ENCODE results near the gene VSIG10L.

VSIG10L gene

DNA sequence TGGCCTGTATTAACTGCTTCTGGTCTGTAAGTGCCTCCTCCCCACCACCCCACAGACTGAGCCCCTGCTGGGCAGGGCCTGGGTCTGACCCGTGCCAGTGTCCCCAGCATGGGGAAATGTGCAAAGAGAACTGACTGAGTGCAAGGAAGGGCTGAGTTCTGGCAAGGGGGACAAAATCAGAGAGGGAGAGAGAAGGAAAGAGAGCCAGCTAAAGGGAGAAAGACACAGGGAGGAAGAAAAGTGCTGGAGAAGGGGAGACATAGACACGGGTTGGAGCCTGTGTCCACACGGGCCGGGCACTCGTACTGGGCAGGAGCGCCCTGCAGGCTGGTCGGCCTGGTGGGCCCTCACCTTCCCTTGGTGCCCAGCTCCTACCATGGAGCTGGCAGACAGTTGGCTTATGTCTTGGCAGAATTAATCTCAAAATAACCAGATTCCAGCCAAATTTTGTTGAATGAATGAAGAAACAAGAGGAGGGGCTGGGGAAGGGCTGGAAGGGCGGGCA lies 29.3 kb upstream of the VSIG10L start:
- no peak for TF ChIP-seq CREB1 (IDR thresholded peaks at IDR 0.05; ENCODE audit: low read depth)
- TF ChIP-seq FOXM1 (IDR thresholded peaks at IDR 0.05; ENCODE audit: borderline replicate concordance, low read depth) = no peak
- no peak for TF ChIP-seq NFIC (IDR thresholded peaks at IDR 0.05)
- no peak for TF ChIP-seq CEBPB (IDR thresholded peaks at IDR 0.05)
- TF ChIP-seq USF1 (IDR thresholded peaks at IDR 0.05) = no peak
- no peak for TF ChIP-seq RAD21 (IDR thresholded peaks at IDR 0.05; ENCODE audit: low read depth)

- no peak for TF ChIP-seq TCF12 (IDR thresholded peaks at IDR 0.05; ENCODE audit: low read depth)
- no peak for TF ChIP-seq ZBTB7A (IDR thresholded peaks at IDR 0.05; ENCODE audit: low read depth)
- TF ChIP-seq MAX (IDR thresholded peaks at IDR 0.05) = no peak
- no peak for TF ChIP-seq YY1 (IDR thresholded peaks at IDR 0.05; ENCODE audit: low read depth)
- TF ChIP-seq EGR1 (IDR thresholded peaks at IDR 0.05) = no peak
Observed at GRCh38 chr19:51370230-51370629, 28.3 kb upstream of the VSIG10L start.

DNA sequence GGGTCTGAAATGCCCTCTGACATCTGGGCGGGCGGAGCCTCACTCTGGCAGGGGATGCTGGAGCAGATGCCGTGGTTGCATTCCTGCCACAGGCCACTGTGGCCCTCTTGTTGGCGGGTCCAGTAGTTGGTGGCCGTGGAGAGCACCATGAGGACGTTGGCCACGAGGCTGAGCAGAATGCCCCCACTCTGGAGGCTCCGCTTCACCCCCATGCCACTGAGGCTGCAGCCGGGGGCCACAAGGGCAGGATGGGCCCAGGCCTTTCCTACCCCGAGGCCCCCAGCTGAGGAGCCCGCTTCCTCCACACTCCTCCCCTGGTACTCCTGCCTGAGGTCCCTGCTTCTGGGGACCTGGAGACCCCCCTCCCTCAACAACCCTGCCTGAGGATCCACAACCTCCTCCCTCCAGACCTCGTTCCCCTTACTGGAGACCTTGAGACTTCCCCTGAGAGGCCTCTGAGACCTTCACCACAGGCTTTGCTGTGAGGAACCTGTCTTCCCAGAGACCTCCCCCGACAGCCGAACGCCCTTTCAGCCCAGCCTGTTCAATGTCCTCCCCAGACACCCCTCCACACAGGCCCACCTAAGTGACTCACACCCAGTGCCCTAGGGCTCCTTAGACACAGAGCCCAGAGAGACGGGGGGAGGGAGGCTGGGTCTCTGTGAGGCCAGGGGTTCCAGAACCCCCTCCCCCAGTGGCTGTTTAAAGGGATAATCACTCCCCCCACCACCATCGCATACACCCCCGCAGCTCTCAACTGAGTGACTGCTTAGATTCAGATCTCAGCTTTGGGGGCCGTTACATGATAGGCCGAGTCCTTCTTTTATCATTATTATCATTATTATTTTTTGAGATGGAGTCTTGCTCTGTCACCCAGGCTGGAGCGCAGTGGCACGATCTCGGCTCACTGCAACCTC lies 26.7 kb upstream of the VSIG10L start, which contains the start of gene CLDND2:
Gene CLDND2, minus strand, starts transcription at position 638 of the 917 bp plus-strand sequence. Its CDS starts 426 bp downstream, at position 212.
- no peak for TF ChIP-seq EGR1 (IDR thresholded peaks at IDR 0.05)
- TF ChIP-seq REST (IDR thresholded peaks at IDR 0.05; ENCODE audit: low read depth) = no peak
- TF ChIP-seq CEBPB (IDR thresholded peaks at IDR 0.05) = no peak
- TF ChIP-seq RAD21 (IDR thresholded peaks at IDR 0.05; ENCODE audit: low read depth) = no peak
- no peak for TF ChIP-seq ZBTB7A (IDR thresholded peaks at IDR 0.05; ENCODE audit: low read depth)
- no peak for TF ChIP-seq TEAD4 (IDR thresholded peaks at IDR 0.05)
- no peak for TF ChIP-seq FOXM1 (IDR thresholded peaks at IDR 0.05; ENCODE audit: borderline replicate concordance, low read depth)
- TF ChIP-seq TAF1 (IDR thresholded peaks at IDR 0.05; ENCODE audit: low read depth) = no peak
- TF ChIP-seq TCF12 (IDR thresholded peaks at IDR 0.05; ENCODE audit: low read depth) = no peak
- no peak for TF ChIP-seq YY1 (IDR thresholded peaks at IDR 0.05; ENCODE audit: low read depth)
- TF ChIP-seq CREB1 (IDR thresholded peaks at IDR 0.05; ENCODE audit: low read depth) = no peak
- no peak for TF ChIP-seq NFIC (IDR thresholded peaks at IDR 0.05)
- no peak for TF ChIP-seq EP300 (IDR thresholded peaks at IDR 0.05; ENCODE audit: borderline replicate concordance)
- no peak for TF ChIP-seq USF1 (IDR thresholded peaks at IDR 0.05)
- no peak for TF ChIP-seq MAX (IDR thresholded peaks at IDR 0.05)

DNA sequence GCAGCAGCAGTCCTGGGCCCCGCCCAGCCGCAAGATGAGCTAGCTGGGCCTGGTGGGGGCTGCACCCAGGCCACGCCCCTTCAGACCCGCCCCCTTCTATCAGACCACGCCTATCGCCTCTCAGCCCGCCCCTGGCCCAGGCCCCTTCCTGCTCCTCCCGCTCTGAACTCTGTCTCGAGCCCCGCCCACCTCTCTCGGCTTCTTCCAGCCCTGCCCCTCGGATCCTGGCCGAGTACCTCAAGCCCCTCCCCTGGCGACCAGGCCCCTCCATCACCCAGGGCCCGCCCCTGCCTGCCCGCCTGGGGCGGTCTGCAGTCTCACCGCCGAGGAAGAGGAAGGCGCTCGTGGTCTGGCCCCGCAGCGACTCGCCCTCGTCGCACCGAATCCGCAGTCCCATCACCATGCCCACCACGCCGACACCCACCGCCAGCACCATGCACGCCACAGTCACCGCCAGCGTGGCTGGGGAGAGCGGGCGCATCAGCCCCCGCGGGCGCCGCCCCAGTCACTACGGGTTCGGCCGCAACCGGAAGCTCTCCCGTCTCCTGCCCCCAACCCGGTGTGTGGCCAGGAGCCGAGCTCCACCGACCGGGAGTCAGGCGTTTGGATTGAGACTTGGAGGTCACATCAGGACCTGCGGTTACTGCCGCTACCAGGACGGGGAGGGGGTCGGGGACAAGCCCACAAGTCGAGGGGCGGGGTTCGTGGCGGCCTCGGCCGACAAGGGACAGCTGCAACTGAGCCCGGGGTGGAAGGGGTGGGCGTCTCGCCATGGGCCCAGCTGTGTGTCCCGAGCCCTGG lies 25.8 kb upstream of the VSIG10L start:
- TF ChIP-seq EGR1 (IDR thresholded peaks at IDR 0.05) = no peak
- no peak for TF ChIP-seq FOXM1 (IDR thresholded peaks at IDR 0.05; ENCODE audit: borderline replicate concordance, low read depth)
- peak; percentile 62 for TF ChIP-seq MAX (IDR thresholded peaks at IDR 0.05)
- TF ChIP-seq REST (IDR thresholded peaks at IDR 0.05; ENCODE audit: low read depth) = no peak
- TF ChIP-seq EP300 (IDR thresholded peaks at IDR 0.05; ENCODE audit: borderline replicate concordance) = no peak
- TF ChIP-seq ZBTB7A (IDR thresholded peaks at IDR 0.05; ENCODE audit: low read depth) = peak; percentile 12; the same call in 1 of the 2 replicates
- TF ChIP-seq YY1 (IDR thresholded peaks at IDR 0.05; ENCODE audit: low read depth) = no peak

- TF ChIP-seq ZBTB7A (IDR thresholded peaks at IDR 0.05; ENCODE audit: low read depth) = peak; percentile 68; the same call in 1 of the 2 replicates
- TF ChIP-seq REST (IDR thresholded peaks at IDR 0.05; ENCODE audit: low read depth) = no peak
Observed at GRCh38 chr19:51367255-51367564, 25.3 kb upstream of the VSIG10L start.
